Measurements from ENCODE around the gene ABI3BP.

The ABI3BP gene

DNA sequence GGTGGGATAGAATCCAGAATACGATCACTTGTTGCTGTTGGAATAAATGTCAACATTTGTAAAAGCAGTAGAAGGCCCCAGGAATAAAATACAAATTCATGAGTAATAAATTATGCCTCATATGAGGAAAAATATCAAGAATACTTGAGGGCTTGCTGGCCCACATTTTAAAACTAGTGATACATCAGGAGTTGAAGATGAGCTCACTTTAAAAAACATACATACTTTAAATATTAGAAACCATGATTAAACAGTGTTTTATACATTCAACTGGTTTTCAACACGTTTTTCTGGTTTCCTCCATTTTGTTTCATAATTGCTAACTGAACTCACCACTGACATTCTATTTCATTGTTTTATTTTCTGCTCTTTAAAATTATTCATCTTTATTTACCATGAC lies 142.5 kb downstream of the ABI3BP start:
- no peaks in the 10 kb centered on the region for H3K9me3 ChIP-seq (ENCODE audit: control insufficient read depth, low read depth, low read length)
- no peaks in the 10 kb centered on the region for H3K27me3 ChIP-seq (ENCODE audit: control insufficient read depth, insufficient read depth, low read length)
- no peaks in the 10 kb centered on the region for H3K4me1 ChIP-seq (ENCODE audit: control insufficient read depth, low read depth, low read length)
- H3K9ac ChIP-seq (ENCODE audit: low read length), result no peak overlapping the region
- no peak overlapping the region for H3K27ac ChIP-seq (ENCODE audit: low read length)
- H3K36me3 ChIP-seq (ENCODE audit: control insufficient read depth, low read depth, low read length), result no peaks in the 10 kb centered on the region
- no peak overlapping the region for H3K4me3 ChIP-seq (ENCODE audit: low read length)

DNA sequence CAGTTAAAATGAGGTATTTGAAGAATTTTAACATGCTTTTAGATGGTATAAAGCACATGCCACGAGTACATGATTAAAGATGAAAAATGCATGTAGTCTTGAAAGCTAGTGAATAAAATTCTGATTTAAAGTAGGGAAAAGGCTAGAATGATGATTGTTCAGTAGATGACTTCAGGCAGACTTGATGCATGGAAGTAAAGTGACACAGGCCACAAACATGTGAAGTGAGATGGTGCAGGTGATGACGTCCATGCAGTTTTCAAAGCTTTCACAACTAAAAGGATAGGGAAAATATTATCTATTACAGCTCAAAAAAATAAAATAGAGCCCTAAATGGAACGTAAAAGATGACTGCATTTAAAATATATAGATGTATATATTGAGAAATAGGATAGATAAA lies 143.1 kb downstream of the ABI3BP start:
- Histone ChIP-seq H3K9me3 (ENCODE audit: control insufficient read depth, low read depth, low read length) (no peaks in the 10 kb centered on the region), H3K4me3 (ENCODE audit: low read length) (no peak overlapping the region), H3K36me3 (ENCODE audit: control insufficient read depth, low read depth, low read length) (no peaks in the 10 kb centered on the region), H3K27me3 (ENCODE audit: control insufficient read depth, insufficient read depth, low read length) (no peaks in the 10 kb centered on the region), H3K27ac (ENCODE audit: low read length) (no peak overlapping the region), H3K4me1 (ENCODE audit: control insufficient read depth, low read depth, low read length) (no peaks in the 10 kb centered on the region), H3K9ac (ENCODE audit: low read length) (no peak overlapping the region)

DNA sequence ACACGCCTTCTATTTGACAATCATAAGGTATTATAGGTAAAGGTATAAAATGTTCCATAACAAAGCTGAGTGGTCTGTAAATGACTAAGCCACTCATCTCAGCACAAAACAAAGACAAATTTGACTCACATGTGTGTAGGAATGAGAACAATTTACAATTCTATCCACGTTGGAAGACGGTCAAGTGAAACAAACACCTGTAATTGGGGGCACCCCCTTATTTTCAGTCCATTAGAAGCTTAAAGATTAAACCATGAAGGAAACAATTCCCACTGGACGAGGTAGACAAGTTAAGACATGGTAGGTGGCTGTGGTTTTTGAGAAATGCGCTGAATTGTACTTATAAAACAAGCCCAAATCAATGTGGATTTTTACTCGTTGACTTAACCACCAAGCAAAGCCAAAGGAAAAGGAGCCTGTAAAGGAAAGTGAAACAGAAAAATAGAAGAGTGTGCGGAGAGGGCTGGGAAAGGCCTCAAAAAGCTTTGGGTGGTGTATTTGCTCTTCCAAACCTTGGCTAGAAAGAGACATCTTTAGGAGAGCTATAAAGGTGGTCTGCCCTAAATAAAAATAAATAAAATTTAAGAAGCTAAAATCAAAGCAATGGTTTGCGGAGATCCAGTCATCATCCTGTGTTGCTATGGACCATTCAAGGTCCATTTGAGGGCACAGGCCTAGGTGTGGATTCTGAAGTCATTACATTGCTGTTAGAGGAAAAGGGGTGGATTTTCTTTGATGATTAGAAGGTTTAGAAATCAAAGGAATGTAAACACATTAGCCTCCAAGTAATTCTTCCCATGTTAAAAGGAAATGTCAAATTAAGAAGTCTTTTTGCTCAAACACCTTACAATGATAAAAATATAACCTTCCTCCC lies 148.9 kb downstream of the ABI3BP start:
- H3K36me3 ChIP-seq (ENCODE audit: control insufficient read depth, low read depth, low read length), result no peaks in the 10 kb centered on the region
- H3K27ac ChIP-seq (ENCODE audit: low read length), result no peak overlapping the region
- no peaks in the 10 kb centered on the region for H3K4me1 ChIP-seq (ENCODE audit: control insufficient read depth, low read depth, low read length)
- H3K9ac ChIP-seq (ENCODE audit: low read length), result no peak overlapping the region
- no peaks in the 10 kb centered on the region for H3K27me3 ChIP-seq (ENCODE audit: control insufficient read depth, insufficient read depth, low read length)
- H3K4me3 ChIP-seq (ENCODE audit: low read length), result no peak overlapping the region
- no peaks in the 10 kb centered on the region for H3K9me3 ChIP-seq (ENCODE audit: control insufficient read depth, low read depth, low read length)

- Histone ChIP-seq H3K36me3 (ENCODE audit: control insufficient read depth, low read depth, low read length) (no peaks in the 10 kb centered on the region), H3K9ac (ENCODE audit: low read length) (no peak overlapping the region), H3K9me3 (ENCODE audit: control insufficient read depth, low read depth, low read length) (no peaks in the 10 kb centered on the region), H3K4me1 (ENCODE audit: control insufficient read depth, low read depth, low read length) (peaks cover 5% of the 10 kb centered on the region), H3K27ac (ENCODE audit: low read length) (no peak overlapping the region), H3K27me3 (ENCODE audit: control insufficient read depth, insufficient read depth, low read length) (no peaks in the 10 kb centered on the region), H3K4me3 (ENCODE audit: low read length) (no peak overlapping the region)
Observed at GRCh38 chr3:100838157-100838556, 155.1 kb downstream of the ABI3BP start.

GRCh38 chr3:100836661-100837060 lies 156.6 kb downstream of the ABI3BP start:
- H3K27me3 ChIP-seq (ENCODE audit: control insufficient read depth, insufficient read depth, low read length), result no peaks in the 10 kb centered on the region
- H3K9ac ChIP-seq (ENCODE audit: low read length), result no peak overlapping the region
- no peaks in the 10 kb centered on the region for H3K9me3 ChIP-seq (ENCODE audit: control insufficient read depth, low read depth, low read length)
- H3K36me3 ChIP-seq (ENCODE audit: control insufficient read depth, low read depth, low read length), result no peaks in the 10 kb centered on the region
- H3K27ac ChIP-seq (ENCODE audit: low read length), result no peak overlapping the region
- H3K4me1 ChIP-seq (ENCODE audit: control insufficient read depth, low read depth, low read length), result peaks cover 5% of the 10 kb centered on the region
- no peak overlapping the region for H3K4me3 ChIP-seq (ENCODE audit: low read length)

GRCh38 chr3:100834332-100834731 lies 158.9 kb downstream of the ABI3BP start:
- Histone ChIP-seq H3K9me3 (ENCODE audit: control insufficient read depth, low read depth, low read length) (no peaks in the 10 kb centered on the region), H3K9ac (ENCODE audit: low read length) (no peak overlapping the region), H3K4me3 (ENCODE audit: low read length) (no peak overlapping the region), H3K27me3 (ENCODE audit: control insufficient read depth, insufficient read depth, low read length) (no peaks in the 10 kb centered on the region), H3K36me3 (ENCODE audit: control insufficient read depth, low read depth, low read length) (no peaks in the 10 kb centered on the region), H3K27ac (ENCODE audit: low read length) (no peak overlapping the region), H3K4me1 (ENCODE audit: control insufficient read depth, low read depth, low read length) (peaks cover 5% of the 10 kb centered on the region)

DNA sequence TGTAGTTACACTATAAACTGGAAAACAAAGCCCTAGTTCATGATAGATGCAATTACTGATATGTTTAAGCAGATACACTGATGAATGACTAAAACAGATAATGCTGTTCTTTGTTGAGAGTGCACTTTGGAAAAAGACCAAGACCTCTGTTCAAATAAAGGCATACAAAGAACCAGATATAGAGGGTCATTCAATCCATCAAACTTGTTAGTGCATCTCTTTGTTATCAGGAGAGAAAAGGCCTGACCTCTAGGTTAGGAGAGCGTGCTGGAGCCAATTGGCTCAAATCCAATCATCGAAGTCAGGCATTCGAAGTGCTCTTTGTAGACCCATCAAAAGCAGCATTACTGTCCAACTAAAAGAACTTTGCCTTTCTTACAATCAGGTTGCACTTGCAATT lies 159.7 kb downstream of the ABI3BP start:
- Histone ChIP-seq H3K4me1 (ENCODE audit: control insufficient read depth, low read depth, low read length) (peaks cover 5% of the 10 kb centered on the region), H3K9ac (ENCODE audit: low read length) (no peak overlapping the region), H3K4me3 (ENCODE audit: low read length) (no peak overlapping the region), H3K36me3 (ENCODE audit: control insufficient read depth, low read depth, low read length) (no peaks in the 10 kb centered on the region), H3K27ac (ENCODE audit: low read length) (no peak overlapping the region), H3K9me3 (ENCODE audit: control insufficient read depth, low read depth, low read length) (no peaks in the 10 kb centered on the region), H3K27me3 (ENCODE audit: control insufficient read depth, insufficient read depth, low read length) (no peaks in the 10 kb centered on the region)

- Histone ChIP-seq H3K4me3 (ENCODE audit: low read length) (no peak overlapping the region), H3K36me3 (ENCODE audit: control insufficient read depth, low read depth, low read length) (no peaks in the 10 kb centered on the region), H3K4me1 (ENCODE audit: control insufficient read depth, low read depth, low read length) (peaks cover 4% of the 10 kb centered on the region), H3K9ac (ENCODE audit: low read length) (no peak overlapping the region), H3K9me3 (ENCODE audit: control insufficient read depth, low read depth, low read length) (no peaks in the 10 kb centered on the region), H3K27me3 (ENCODE audit: control insufficient read depth, insufficient read depth, low read length) (no peaks in the 10 kb centered on the region), H3K27ac (ENCODE audit: low read length) (no peak overlapping the region)
Observed at GRCh38 chr3:100831629-100832028, 161.6 kb downstream of the ABI3BP start.

GRCh38 chr3:100830931-100831330 lies 162.3 kb downstream of the ABI3BP start:
- Histone ChIP-seq H3K4me3 (ENCODE audit: low read length) (no peak overlapping the region), H3K27ac (ENCODE audit: low read length) (no peak overlapping the region), H3K4me1 (ENCODE audit: control insufficient read depth, low read depth, low read length) (no peaks in the 10 kb centered on the region), H3K36me3 (ENCODE audit: control insufficient read depth, low read depth, low read length) (no peaks in the 10 kb centered on the region), H3K27me3 (ENCODE audit: control insufficient read depth, insufficient read depth, low read length) (no peaks in the 10 kb centered on the region), H3K9me3 (ENCODE audit: control insufficient read depth, low read depth, low read length) (no peaks in the 10 kb centered on the region), H3K9ac (ENCODE audit: low read length) (no peak overlapping the region)

GRCh38 chr3:100825574-100825973 lies 167.6 kb downstream of the ABI3BP start:
- no peaks in the 10 kb centered on the region for H3K9me3 ChIP-seq (ENCODE audit: control insufficient read depth, low read depth, low read length)
- no peak overlapping the region for H3K4me3 ChIP-seq (ENCODE audit: low read length)
- H3K27me3 ChIP-seq (ENCODE audit: control insufficient read depth, insufficient read depth, low read length), result no peaks in the 10 kb centered on the region
- H3K4me1 ChIP-seq (ENCODE audit: control insufficient read depth, low read depth, low read length), result no peaks in the 10 kb centered on the region
- no peak overlapping the region for H3K27ac ChIP-seq (ENCODE audit: low read length)
- H3K36me3 ChIP-seq (ENCODE audit: control insufficient read depth, low read depth, low read length), result no peaks in the 10 kb centered on the region
- no peak overlapping the region for H3K9ac ChIP-seq (ENCODE audit: low read length)

DNA sequence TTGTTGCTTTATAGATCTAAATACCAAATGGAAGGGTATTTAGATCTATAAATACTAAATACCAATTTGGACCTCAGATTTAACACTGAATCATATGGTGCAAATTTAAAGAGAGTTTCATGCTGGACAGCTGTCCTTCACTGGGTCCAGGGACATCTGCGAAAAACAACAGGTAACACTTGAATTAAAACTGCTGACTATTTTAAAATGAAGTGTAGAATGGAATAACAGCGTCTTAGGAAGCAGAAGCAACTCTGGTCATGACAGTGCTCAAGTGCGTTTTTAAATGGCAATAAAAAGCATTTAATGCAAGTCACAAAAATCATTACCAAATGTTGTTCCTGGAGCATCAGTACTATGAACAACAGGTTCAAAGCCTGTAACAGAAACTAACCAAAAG lies 177.6 kb downstream of the ABI3BP start:
- no peak overlapping the region for H3K4me3 ChIP-seq (ENCODE audit: low read length)
- H3K27me3 ChIP-seq (ENCODE audit: control insufficient read depth, insufficient read depth, low read length), result no peaks in the 10 kb centered on the region
- no peak overlapping the region for H3K27ac ChIP-seq (ENCODE audit: low read length)
- H3K36me3 ChIP-seq (ENCODE audit: control insufficient read depth, low read depth, low read length), result no peaks in the 10 kb centered on the region
- H3K9me3 ChIP-seq (ENCODE audit: control insufficient read depth, low read depth, low read length), result no peaks in the 10 kb centered on the region
- no peaks in the 10 kb centered on the region for H3K4me1 ChIP-seq (ENCODE audit: control insufficient read depth, low read depth, low read length)
- H3K9ac ChIP-seq (ENCODE audit: low read length), result no peak overlapping the region

DNA sequence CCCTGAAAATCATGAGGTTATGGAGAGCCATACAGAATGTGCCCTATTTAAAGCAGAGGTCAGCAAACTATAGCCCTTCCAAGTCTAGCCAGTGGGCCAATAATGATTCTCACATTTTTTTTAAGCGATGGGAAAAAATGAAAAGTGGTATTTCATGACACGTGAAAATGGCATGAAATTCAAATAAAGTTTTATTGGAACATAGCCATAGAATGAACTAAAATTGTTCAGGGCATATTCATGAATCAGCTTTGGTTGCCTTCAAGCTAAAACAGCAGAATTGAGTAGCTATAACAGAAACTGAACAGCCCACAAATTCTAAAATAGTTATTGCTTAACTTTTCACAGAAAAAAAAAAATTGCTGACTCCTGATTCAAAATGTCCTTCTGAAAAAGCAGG lies 179.4 kb downstream of the ABI3BP start:
- no peak overlapping the region for H3K4me3 ChIP-seq (ENCODE audit: low read length)
- no peak overlapping the region for H3K9ac ChIP-seq (ENCODE audit: low read length)
- H3K9me3 ChIP-seq (ENCODE audit: control insufficient read depth, low read depth, low read length), result no peaks in the 10 kb centered on the region
- H3K4me1 ChIP-seq (ENCODE audit: control insufficient read depth, low read depth, low read length), result no peaks in the 10 kb centered on the region
- H3K36me3 ChIP-seq (ENCODE audit: control insufficient read depth, low read depth, low read length), result no peaks in the 10 kb centered on the region
- no peak overlapping the region for H3K27ac ChIP-seq (ENCODE audit: low read length)
- no peaks in the 10 kb centered on the region for H3K27me3 ChIP-seq (ENCODE audit: control insufficient read depth, insufficient read depth, low read length)
